HG03354 (cell line): ENCODE data around the gene AGAP1.

ENCODE experiments used
- ATAC-seq: cut with Tn5 transposase; IDR thresholded peaks from one replicate; pipeline ENCODE4 v1.9.1; 2021; ENCODE audit warnings: mild to moderate bottlenecking; ENCODE audit not compliant: unreplicated experiment, poor library complexity, severe bottlenecking

The AGAP1 gene

GRCh38 chr2:235954888-235955480, 461.1 kb downstream of the AGAP1 start:
- no peak for ATAC-seq

- no peak for ATAC-seq
Measured at GRCh38 chr2:235955664-235956063, 461.8 kb downstream of the AGAP1 start.

GRCh38 chr2:235956281-235956970, 462.6 kb downstream of the AGAP1 start:
- no peak for ATAC-seq

- no peak for ATAC-seq
Measured at GRCh38 chr2:235957251-235957650, 463.4 kb downstream of the AGAP1 start.

- no peak for ATAC-seq
Measured at GRCh38 chr2:235958221-235958930, 464.5 kb downstream of the AGAP1 start.

- ATAC-seq = no peak
Measured at GRCh38 chr2:235958931-235959410, 465.1 kb downstream of the AGAP1 start.

- ATAC-seq = no peak
Measured at GRCh38 chr2:235960011-235960715, 466.3 kb downstream of the AGAP1 start.

GRCh38 chr2:235960716-235961640, 467.1 kb downstream of the AGAP1 start:
- no peak for ATAC-seq

GRCh38 chr2:235961711-235962110, 467.9 kb downstream of the AGAP1 start:
- ATAC-seq = no peak

GRCh38 chr2:235963853-235964577, 470.2 kb downstream of the AGAP1 start:
- no peak for ATAC-seq

GRCh38 chr2:235964787-235965390, 471.0 kb downstream of the AGAP1 start:
- ATAC-seq = no peak

GRCh38 chr2:235966396-235966795, 472.6 kb downstream of the AGAP1 start:
- no peak for ATAC-seq

- no peak for ATAC-seq
Measured at GRCh38 chr2:235966932-235967757, 473.3 kb downstream of the AGAP1 start.

GRCh38 chr2:235968155-235968554, 474.3 kb downstream of the AGAP1 start:
- ATAC-seq = no peak

GRCh38 chr2:235968616-235969324, 474.9 kb downstream of the AGAP1 start:
- ATAC-seq = no peak

- ATAC-seq = no peak
Measured at GRCh38 chr2:235970204-235971040, 476.6 kb downstream of the AGAP1 start.
